ENCODE measurements around the gene FOXD4L3.
"Not testable (repeated sequence)": the region's sequence is repeated elsewhere in the genome, so short reads cannot be mapped to it uniquely, and the experiment has no call there.

The FOXD4L3 gene

DNA sequence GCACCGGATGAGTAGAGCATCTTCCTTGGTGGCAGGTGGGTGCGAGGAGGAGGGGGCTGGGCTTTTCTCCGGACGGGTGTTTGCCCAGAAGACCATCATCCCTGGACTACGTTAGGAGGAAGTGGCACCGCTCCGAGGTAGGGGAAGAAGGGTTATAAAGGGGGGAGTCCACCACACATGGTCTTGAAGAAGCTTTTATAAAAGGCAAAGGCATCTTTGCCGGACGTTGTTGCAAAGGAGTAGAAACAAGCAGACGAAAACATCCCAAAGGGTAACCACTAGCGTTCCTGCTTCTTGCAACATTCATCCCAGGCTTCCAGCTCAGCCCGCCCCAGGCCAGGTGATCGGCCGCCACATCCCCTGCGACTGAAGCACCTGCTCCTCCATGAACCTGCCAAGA, at the start of gene FOXD4L3:
Gene FOXD4L3, plus strand, starts transcription at position 301 of the 400 bp plus-strand sequence. Its CDS starts 85 bp downstream, at position 386.
- not testable (repeated sequence) for DNase-seq (ENCODE audit: low read depth)

DNA sequence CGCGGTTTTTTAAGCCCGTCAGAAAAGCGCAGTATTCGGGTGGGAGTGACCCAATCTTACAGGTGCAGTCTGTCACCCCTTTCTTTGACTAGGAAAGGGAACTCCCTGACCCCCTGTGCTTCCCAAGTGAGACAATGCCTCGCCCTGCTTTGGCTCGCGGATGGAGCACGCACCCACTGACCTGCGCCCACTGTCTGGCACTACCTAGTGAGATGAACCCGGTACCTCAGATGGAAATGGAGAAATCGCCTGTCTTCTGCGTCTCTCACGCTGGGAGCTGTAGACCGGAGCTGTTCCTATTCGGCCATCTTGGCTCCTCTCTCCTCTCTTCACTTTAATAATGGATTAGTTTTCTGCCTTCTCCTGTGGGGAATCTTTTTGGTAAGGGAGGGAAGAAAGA, 21.6 kb upstream of the FOXD4L3 start:
- not testable (repeated sequence) for DNase-seq (ENCODE audit: low read depth)

DNA sequence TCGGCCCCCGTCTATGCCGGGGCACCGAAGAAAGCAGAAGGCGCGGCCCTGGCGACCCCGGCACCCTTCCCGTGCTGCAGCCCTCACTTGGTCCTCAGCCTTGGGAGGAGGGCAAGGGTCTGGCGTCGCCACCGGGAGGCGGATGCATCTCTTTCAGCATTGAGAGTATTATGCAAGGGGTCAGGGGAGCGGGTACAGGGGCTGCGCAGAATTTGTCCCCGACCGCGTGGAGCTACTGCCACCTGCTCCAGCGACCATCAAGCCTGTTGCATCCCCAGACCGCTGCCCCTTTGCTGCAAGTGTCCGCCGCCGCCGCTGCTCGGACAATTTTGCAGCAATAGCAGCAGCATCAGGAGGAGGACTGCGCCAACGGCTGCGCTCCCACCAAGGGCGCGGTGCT, 1.1 kb downstream of the FOXD4L3 start:
- not testable (repeated sequence) for DNase-seq (ENCODE audit: low read depth)

DNA sequence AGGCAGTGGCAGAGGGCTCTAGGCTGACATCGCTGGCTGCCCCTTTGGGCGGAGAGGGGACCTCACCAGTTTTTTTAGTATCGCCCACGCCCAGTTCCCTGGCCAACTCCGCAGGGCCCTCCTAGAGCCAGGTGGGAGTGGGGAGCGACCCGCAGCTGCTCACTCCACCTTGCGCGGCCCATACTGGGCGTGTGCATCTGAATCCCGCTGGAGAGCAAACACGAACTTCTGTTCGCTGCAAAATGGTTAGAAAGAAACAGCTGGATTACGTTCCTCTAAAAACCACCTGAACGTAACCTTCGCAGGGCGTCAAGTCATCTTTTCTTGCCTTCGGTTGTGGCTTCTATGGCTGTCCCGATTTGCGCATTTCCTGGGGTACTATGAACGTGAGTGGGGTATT, 1.5 kb downstream of the FOXD4L3 start:
- DNase-seq (ENCODE audit: low read depth): not testable (repeated sequence)

DNA sequence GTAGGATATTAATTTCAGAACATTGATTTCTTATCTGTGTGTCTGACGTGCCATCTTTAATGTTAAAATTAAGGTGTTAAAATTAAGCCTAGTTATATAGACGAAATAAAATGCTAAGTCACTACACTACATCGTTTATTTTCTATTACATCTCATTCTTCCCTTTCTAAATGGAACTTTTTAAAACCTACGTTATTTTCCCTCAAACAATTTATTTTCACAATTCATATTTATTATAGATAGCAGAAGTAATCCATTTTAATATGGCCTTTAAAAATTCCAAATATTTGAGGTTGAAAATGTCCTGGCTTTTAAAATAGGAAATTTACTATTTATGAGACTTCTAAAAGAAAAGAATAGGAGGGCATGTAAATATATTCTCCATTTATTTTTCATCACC, 2.1 kb downstream of the FOXD4L3 start:
- not testable (repeated sequence) for DNase-seq (ENCODE audit: low read depth)

DNA sequence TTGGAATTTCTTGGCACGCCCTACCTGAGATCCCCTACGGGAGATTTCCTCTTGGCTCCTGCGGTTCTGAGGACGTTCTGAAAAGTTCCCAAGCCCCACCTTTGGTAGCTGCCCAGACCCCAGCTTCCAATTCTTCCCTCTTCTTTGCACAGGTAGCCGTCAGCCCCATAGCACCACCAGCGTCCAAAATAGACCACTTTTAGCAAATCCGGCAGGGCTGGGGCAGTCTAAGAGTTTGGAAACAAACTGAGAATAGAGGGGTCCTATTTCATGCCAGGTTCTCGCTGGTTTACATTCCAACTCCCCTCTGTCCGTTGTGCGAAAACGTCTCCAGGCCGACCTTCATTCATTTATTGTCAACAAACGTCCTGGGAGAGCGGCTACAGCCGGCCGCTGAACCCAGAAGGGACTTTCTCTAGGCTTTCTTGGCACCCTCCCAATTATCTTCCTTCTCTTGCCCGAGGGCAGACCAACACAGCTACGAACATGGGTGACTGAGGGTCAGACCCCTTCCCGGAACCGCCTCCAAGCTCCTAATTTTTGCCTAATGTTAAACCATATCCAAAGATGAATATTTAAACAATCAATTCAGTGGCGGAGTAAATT, 3.1 kb downstream of the FOXD4L3 start:
- DNase-seq (ENCODE audit: low read depth): not testable (repeated sequence)

DNA sequence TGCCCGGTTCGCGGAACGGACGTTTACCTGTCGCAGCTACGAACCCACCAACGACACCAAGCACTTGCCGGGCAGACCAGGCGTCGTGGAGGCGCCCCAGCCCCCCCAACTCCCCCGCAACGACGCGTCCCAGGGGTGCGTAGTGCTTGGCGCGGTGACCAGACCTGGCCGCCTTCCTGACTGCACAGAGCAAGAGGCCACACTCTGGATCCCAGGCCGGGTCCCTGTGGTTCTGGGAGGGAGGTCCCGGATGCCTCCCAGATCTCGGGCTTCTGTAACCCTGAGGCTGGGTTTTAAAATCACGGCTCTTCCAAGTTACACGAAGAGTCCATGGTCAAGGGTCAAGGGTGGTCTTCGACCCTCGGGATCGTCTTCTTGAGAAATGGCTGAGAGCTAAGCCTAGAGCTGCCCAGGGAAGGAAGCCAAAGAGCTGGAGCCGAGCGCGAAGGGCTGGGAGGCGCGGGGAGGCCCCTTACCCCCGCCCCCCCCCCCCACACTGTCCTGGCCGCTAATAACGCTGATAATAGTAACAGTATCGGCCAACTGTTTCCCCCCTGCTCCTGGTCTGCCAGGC, 3.8 kb downstream of the FOXD4L3 start:
- not testable (repeated sequence) for DNase-seq (ENCODE audit: low read depth)

DNA sequence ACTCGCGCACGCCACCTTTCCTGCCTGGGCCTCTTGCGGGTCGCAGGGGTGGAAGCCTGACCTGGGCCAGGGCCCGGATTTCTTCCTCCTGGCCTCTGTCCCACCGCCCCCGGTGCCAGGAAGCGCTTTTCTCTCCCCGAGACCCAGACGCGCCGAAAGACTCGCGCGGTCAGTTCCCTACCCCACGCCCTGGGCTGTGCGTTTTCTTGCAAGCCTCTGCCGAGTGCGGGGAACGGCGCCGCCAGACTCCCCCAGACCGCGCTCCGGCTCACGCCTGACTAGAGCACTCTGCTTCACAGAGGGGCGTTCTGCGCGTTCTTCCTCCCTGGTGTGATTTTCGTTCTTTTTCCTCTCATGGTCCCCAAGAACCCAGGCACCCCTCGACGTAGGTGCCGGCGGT, 4.5 kb downstream of the FOXD4L3 start:
- DNase-seq (ENCODE audit: low read depth): not testable (repeated sequence)

DNA sequence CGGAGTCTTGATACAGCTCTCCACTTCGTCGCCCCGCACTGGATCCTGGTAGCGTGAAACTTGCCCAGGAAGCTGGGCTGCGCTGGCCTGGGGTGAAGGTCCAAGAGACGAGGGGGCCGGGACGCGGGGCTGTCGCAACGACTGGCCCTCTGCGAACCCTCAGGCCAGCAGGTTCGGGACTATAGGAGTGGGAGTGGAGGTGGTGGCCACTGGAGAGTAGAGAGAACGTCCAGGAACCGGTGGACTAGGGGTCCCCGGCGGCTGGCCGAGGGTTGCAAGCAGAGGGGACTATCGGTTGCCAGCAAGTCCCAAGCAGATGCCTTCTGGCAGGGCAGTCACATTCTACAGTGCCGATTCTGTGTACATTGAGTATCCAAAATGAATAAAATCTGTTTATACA, 5.0 kb downstream of the FOXD4L3 start:
- DNase-seq (ENCODE audit: low read depth): not testable (repeated sequence)

DNA sequence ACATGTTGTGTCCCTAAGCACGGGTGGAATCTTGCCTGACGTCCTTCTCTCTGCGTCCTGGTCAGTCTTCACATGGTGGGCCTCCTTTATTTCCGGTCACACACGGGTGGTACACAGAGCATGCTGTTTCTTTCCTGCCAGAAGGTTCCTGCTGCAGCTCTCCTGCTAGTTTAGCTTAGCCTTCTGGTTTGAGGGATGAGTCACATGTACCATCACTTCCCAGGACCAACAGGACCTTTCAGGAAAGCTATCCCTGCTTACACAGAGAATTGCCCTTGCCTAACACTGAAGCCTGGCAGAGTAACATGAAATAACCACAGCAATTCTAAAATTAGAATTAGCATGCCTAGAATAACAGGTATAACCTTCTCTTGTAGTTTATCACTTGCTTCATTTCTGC, 8.5 kb downstream of the FOXD4L3 start:
- not testable (repeated sequence) for DNase-seq (ENCODE audit: low read depth)

DNA sequence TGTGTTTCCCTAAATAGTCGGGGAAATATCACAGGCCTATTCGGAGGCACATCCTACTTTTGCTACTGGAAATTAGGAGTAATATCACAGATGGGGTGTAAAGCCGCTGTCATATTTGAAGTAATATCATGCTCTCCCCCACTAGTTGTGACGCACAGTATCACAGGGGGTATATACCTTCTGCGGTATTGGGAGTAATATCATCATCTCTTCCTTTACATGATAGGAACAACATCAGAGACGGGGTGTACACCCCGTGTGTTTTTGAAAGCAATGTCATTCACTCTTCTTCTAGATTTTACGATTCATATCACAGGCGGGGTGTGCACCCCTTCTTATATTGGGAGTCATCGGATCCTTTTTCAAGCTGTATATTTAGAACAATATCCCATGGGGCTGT, 15.5 kb downstream of the FOXD4L3 start:
- not testable (repeated sequence) for DNase-seq (ENCODE audit: low read depth)

DNA sequence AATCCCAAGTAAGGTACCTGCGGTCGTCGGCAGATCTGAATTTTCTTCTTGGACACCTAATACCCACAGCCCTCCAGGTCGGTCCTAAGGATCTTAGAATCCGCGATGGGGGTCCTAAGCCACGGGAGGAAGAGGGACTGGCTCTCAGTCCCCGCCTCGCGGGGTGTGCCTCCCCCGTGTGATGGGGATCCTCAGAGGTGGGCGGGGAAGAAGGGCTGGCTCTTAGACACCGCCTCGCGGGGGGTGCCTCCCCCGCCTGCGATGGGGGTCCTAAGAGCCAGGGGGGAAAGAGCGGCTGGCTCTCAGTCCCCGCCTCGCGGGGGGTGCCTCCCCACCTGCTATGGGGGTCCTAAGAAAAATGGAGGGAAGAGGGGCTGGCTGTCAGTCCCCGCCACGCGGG, 21.1 kb downstream of the FOXD4L3 start:
- not testable (repeated sequence) for DNase-seq (ENCODE audit: low read depth)

DNA sequence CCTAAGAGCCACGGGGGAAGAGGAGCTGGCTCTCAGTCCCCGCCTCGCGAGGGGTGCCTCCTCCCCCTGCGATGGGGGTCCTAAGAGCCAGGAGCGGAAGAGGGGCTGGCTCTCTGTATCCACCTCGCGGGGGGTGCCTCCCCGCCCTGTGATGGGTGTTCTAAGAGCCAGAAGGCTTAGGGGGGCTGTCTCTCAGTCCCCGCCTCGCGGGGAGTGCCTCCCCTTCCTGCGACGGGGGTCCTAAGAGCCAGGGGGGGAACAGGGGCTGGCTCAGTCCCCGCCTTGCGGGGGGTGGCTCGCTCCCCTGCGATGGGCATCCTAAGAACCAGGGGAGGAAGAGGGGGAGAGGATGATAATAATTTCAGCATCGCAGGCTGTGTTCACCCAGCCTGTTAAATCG, 21.9 kb downstream of the FOXD4L3 start:
- not testable (repeated sequence) for DNase-seq (ENCODE audit: low read depth)

DNA sequence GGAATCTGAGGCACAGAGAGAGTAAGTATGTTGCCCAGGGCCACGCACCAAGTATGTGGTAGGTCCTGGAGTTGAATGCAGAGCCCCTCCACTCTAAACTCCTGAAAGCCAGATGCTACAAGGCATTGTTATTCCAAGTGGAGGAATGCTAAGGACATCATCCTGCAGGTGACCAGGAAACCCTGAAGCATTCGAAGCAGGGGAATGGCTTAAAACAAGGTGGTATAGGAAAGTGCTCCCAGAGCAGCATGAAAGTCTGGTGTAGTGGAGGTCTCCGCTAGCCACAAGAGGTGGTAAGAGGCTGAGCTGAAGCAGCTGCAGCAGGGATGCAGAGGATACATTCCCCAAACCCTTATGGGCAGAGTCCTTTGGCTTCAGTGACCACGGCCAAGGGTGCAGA, 26.4 kb downstream of the FOXD4L3 start:
- DNase-seq (ENCODE audit: low read depth): not testable (repeated sequence)

DNA sequence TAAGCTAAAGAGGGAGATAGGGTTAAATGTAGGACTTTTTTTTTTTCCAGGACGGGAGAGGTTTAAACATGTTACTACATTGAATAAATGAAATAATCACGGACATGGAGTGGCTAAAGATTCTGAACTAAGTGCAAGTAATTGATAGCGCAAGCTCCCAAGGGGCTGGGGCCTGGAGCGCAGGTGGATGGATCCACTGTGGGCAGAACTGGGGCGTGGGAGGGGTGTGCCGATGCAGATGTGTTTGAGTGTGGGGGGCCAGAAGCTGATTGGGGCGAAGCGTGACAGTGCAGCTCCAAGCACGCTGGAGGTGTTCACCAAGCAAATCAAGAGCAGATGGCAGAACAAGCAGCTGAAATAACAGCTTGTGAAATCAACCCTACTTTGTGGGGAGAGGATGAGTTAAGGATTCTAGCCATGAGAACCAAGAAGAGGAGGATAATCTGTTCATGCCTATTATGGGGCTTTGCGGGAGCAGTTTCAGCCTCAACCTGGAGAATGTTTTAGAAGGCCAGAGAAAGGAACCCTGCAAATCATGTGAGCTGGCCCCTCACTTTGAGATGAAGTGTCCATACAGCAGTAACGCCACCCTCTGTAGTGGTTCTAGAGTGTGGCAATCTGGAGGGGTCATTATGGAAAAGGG, 28.0 kb downstream of the FOXD4L3 start:
- DNase-seq (ENCODE audit: low read depth): not testable (repeated sequence)

DNA sequence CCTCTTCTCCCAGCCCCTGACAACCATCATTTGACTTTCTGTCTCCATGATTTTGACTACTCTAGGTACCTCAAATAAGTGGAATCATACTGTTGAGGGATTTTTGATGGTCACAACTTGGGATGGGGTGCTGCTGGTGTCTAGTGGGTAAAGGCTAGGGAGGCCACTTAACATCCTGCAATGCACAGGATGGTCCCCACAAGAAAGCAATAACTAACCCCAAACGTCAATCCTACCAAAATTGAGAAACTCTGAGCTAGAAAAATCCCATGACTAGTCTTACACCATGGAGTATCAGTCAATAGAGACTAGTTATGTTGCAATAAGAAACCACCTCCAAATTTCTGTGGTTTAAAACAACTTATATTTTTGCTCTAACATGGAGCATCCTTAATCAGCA, 29.5 kb downstream of the FOXD4L3 start:
- DNase-seq (ENCODE audit: low read depth): not testable (repeated sequence)

DNA sequence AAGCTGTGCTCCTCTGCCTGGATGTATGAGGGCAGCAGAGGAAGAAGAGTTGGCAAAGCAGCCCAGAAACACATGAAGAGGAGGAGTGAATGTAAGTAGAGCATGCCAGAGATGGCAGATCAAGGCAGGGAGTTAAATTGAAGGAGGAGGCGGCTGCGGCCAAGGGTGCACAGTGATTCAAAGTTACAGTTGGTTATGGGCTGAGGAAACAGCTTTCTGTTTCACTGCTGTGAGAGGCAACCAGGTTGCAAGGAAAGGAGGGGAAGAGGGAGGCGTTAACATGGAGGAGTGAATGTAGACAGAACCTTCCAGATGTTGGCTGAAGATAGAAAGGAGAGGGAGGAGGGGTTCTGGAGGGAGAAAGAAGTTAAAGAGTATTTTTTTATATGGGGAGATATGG, 33.3 kb downstream of the FOXD4L3 start:
- DNase-seq (ENCODE audit: low read depth): not testable (repeated sequence)

DNA sequence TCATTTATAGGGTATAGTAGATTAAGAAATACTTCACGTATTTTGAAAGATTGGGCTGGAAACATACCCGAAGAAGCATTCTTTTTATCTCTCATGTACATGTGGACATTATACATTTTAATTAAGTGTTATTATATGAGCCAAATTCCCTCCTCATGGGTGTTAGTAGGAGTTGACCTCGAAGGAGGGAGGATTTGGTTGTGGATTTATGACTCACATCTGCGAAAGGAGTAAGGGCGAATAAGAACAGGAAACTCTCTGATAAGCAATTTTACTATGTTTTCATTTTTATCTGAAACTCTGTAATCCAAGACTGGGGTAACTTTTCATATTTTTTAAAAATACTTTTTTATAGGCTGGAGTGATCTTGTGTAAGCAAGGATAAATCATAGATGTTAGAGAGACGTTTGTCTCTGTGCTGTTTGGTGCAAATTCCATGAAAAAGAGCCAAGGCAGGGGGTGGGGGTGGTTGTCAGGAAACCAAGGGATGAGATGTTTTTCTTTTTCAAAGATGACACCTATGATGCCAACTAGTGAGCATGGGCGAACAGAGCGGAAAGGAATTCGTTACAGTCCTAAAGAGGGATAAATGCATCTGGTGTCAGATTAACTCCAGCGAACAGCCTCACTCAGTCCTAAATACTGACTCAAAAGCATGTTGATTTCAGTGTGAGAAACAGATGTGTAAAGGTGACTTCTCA, 34.1 kb downstream of the FOXD4L3 start:
- DNase-seq (ENCODE audit: low read depth): not testable (repeated sequence)

DNA sequence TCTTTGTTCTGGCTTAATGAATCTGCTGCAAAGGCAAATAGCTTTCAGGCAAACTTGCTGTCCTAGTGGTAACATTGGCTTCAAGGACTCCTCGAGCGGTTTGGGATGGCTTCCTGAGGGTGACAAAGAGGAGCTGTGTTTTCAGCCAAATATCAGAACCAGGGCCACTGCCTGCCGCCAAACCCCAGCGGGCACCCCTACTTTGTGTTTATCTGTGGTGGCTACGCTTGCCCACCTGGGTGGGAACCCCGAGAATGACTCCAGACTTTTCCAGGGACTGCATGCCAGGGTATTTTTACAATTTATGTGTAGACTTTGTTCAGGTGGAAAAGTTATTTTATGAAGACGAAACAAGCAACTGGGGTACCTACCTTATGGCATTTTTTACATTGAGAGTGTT, 35.3 kb downstream of the FOXD4L3 start:
- not testable (repeated sequence) for DNase-seq (ENCODE audit: low read depth)

DNA sequence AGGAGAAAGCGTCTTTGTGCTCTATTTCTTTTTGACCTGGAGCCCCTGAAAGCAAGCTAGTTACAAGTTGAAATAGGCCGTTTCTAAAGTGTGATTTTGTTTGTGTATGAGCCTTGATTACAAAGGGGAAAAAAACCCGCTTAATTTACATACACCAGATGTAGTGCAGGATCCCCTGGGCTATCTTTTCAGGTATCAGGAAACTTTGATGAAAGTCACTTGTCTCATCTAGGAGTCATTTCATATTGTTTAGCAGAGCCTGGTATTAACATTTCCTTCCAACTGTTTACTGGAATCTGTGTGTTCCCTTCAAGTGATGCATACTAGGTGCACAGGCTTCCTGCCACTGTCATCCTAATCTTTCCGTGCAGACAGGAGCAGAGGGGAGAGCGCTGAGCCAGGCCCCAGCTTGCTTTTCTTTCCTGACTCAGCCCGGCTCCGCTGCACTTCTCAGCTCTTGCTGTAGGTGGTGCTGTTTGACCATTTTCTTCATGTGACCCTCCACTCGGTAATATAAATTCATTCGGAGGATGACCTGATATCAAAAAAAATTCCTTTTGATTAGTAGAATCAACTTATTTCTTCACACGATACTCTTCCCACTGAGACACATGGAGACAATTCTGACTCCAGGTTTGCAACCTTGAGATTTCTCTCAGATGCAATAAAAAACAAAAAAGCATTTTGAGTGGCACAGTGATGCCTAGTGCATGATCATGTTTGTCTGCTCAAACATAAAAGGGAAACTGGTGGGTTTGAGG, 39.8 kb downstream of the FOXD4L3 start:
- DNase-seq (ENCODE audit: low read depth): not testable (repeated sequence)

DNA sequence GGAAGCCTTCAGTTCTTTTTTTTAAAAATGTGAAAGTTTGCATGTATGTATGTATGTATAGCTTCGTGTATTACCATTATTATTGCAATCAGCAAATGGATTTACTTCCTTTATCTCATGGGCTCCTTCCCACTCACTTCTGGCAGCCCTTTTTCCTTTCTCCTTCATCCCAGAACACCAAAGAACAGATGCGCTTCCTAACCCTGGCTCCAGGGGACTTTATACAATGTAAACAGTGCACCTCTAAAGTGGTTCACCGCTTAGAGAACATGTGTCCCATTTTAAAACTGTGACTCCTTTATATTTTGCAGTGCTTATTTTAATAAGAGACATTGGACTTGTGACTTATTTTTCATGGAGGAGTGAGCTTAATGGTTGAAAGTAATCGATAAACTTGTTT, 40.6 kb downstream of the FOXD4L3 start:
- DNase-seq (ENCODE audit: low read depth): not testable (repeated sequence)

DNA sequence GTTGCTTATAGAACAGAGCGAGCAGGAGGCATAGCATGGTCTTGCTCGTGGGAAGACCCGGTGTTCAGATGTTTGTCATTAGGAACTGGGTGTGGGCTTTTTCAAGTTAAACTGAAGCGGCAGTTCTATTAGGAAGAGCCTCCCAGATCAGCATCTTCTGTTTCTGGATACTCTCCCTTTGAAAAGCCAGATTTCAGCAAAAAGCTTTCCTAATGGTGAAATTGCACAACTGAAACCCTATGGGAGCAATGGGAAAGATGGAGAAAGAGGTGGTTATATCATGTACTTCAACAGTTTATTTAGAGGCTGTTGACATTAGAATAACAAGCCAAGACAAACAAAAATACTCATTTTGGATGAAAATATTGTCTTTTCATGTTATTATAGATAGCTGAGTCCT, 41.3 kb downstream of the FOXD4L3 start:
- DNase-seq (ENCODE audit: low read depth): not testable (repeated sequence)

Data from stimulated activated CD8-positive, alpha-beta memory T cell treated with anti-CD3 and anti-CD28 coated beads, Interleukin-15, amount 100 ng/mL, for 24 hours (primary cell).